HG02884 (cell line): ENCODE measurements around the gene TGFA.
"Not testable (repeated sequence)": the region's sequence is repeated elsewhere in the genome, so short reads cannot be mapped to it uniquely, and the experiment has no call there.

Experiments used
- ATAC-seq: cut with Tn5 transposase; IDR thresholded peaks from one replicate; pipeline ENCODE4 v1.9.1; 2021; ENCODE audit warnings: mild to moderate bottlenecking, moderate library complexity; ENCODE audit not compliant: unreplicated experiment

The TGFA gene

DNA sequence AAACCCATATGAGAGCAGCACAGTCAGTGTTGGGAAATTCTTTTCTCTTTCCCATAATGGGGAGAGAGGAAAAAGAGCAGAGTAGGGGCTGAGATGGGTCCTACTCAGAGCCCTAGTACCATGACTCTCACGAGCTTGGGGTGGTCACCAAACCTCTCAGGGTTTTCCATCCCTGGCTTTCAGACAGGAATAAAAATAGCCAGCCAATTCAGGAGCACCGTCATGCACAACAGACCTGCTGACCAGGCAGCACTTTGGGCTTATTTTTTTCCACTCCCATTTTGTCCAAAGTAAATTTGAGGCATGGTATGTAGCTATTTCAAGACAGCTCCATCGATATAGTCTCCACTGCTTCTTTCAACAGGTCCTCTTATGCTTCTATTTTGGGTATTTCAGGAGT lies 86.4 kb downstream of the TGFA start:
- no peak for ATAC-seq

GRCh38 chr2:70466647-70467046 lies 87.0 kb downstream of the TGFA start:
- not testable (repeated sequence) for ATAC-seq

- no peak for ATAC-seq
These were observed 89.6 kb downstream of the TGFA start for GRCh38 chr2:70463997-70464396.

- ATAC-seq, result no peak
These were observed 90.0 kb downstream of the TGFA start for GRCh38 chr2:70463581-70463980.

DNA sequence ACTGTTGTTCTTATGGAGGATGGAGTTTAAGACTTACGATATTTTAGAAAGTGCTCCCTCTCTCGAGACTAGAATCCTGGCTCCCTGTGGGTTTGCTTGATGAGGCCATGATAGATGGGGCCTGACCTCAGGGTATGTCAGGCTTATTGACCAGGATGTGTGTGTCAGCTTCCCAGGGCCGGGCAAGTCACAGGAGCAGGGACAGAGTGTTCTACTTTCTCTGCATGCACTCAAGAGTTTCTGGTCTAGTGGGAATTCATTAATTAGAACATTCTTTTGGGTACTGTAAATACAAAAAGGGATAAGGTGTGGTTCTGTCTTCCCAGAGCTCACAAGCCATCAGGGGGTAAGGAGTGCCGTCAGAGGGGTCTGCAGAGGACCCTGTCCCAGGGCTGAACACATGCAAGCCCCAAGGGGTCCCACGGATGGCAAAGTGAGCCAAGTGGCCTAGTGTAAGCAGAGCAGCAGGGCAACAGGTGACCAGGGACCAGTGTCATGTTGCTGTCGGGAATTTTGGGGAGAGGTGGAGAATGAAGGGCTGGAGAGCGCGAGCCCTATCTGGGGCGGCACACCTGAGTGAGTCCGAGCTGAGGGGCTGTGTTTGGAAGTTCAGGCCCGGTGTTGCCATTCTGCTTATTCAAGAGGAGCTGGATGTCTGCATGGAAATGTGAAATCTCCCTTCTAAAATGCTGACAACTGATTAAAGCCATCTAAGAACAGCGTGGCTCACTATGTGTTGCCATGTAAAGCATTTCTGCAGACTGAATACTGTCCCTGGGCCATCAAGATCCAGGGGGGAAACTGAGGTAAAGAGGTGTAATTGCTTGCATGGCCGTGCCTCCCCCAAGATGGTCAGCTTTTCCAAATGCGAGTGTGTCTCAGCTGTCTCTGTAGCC lies 91.4 kb downstream of the TGFA start:
- no peak for ATAC-seq

DNA sequence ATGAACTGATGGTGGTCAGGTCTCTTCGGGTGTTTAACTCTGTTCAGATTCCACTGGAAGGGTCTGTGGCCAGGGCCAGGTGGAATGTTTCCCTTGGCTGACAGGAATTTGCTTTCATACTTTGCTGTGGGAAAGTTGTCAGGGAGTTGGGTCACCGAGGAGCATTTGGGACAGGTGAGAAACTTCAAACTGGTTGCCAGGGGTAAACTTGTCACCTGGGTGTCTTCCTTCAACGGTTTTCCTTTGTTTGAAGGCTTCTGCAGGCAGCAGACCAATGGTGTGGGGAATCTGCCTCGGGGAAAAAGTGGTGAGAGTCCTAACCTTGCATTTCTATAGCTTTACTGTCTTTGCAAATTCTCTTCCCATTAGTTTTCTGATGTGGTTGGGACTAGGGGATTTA lies 92.2 kb downstream of the TGFA start:
- no peak for ATAC-seq

DNA sequence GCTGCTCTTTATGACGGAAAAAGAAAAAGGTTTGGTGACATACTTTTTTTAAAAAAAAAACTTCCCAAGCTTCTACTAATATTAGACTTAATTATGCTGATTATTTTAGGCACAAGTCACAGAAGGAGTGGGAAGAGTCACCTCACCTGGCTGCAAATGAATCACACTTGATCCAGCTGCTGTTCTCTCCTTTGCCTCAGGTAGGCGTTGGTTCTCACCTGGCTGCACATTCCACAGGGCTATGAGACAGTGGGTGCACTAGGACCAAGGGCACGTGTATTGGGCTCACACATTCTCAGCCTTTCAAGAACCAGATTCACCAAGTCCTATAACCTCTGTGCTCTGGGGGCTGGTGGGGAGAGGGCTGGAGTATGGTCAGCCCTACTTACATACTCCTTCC lies 93.3 kb downstream of the TGFA start:
- no peak for ATAC-seq

GRCh38 chr2:70458661-70459060 lies 95.0 kb downstream of the TGFA start:
- ATAC-seq, result no peak

GRCh38 chr2:70456585-70457495 lies 96.8 kb downstream of the TGFA start:
- no peak for ATAC-seq

GRCh38 chr2:70454936-70455544 lies 98.6 kb downstream of the TGFA start:
- no peak for ATAC-seq

DNA sequence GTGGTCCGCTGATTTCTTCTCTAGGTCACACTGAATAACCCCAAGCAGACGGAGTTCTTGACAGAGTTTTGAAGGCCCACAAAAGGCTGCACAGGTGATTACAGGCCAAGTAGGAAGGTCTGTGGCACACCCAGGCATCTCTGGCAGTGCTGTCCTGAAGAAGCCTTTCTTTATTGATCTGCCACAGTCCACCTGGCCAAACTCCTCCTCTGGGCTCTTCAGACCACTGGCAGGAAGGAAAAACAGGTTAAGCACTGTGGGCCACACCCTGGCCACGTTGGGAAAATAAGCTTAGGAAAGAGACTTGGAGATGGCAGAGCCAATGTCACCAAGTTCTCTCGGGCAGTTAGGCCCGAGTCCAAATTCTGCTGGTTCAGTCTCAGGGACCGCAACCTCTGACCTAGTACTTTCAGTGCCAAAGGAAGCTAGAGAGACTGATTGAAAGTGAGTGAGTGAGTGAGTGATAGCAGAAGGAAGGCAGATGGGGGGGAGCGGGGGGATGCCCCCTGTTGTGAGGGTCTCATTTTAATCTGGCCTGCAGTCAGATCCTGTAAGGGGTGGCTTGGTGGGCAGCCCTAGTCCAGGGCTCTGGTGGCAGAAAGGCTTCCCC lies 102.9 kb downstream of the TGFA start:
- ATAC-seq, result no peak

DNA sequence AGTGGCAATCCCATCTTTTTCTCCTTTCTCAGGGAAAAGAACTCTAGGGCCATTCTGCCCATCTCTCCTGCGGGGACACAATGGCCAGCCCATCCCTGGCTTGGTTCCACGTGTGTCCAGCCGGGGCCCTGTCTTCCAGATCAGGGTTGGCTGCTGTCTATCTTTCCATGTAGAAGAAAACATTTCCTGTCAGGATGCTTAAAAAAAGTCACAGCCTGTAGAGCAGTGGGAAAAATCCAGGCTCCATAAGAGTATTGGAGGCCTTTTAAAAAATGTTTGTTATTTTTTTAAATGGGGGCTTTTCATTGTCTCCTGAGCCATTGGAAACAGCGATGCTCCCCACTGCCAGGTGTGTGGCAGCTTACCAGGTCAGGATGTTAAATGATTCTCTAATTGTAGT lies 105.6 kb downstream of the TGFA start:
- no peak for ATAC-seq

DNA sequence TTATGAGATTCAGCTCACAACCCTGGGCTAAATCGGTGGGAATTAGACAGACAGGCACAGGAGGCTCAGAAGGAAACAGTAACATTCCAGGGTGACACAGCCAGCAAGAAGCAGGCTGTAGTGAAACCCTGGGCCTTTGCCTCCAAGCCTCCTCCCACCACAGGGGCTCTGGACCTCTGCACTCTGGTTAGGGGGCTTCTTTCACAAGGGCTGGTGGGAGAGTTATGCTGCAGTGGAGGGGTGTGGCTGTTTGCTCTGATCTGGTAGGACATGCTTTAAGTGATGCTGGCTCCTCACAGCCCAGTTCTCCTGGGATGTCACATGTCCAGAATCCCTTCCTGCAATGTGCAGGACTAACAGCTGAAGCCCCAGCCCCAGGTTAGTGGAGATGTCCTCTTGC lies 109.9 kb downstream of the TGFA start:
- no peak for ATAC-seq

GRCh38 chr2:70443078-70443465 lies 110.6 kb downstream of the TGFA start:
- no peak for ATAC-seq

GRCh38 chr2:70442301-70443077 lies 111.1 kb downstream of the TGFA start:
- ATAC-seq, result no peak

GRCh38 chr2:70440621-70441020 lies 113.0 kb downstream of the TGFA start:
- no peak for ATAC-seq

DNA sequence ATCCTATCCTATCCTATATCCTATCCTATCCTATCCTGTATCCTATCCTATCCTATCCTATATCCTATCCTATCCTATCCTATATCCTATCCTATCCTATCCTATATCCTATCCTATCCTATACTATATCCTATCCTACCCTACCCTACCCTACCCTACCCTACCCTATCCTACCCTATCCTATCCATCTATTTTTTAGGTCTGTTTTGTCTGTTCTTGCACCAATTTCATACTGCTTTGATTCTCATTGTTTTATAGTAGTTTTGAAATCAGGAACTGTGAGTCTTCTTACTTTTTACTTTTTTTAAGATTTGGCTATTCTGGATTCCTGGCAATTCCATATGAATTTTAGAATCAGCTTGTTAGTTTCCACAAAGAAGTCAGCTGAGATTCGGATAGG lies 118.5 kb downstream of the TGFA start:
- no peak for ATAC-seq

DNA sequence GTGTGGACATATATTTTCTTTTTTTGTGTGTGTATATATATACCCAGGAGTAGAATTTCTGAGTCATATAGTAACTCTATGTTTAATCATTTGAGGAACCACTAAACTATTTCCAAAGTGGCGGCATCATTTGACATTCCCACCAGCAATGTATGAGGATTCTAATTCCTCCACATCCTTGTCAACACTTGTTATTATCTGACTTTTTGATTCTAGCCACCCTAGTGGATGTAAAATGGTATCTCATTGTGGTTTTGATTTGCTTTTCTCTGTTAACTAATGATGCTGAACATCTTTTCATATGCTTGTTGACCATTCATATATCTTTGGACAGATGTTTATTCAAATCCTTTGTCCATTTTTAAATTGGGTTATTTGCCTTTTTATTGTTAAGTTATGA lies 120.3 kb downstream of the TGFA start:
- ATAC-seq, result no peak

- ATAC-seq, result no peak
These were observed 121.8 kb downstream of the TGFA start for GRCh38 chr2:70431716-70432347.

DNA sequence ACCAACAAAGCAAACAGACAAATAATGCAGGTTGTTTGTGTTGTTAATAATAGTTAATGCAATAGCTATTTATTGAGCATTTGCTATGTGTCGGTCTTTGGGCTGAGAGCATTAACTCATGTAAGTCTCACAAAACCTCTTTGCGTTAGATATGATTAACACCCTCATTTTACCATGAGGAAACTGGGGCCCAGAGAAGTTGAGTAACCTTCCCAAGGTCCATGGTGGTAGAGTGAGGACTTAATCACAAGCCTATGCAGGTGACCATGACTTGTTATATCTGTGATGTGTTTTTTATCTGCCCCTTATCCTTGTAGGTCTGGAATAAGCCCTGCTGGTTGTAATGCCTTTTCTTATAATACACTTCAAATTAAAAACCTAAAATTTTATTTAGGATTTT lies 127.3 kb downstream of the TGFA start:
- ATAC-seq, result no peak
